ENCODE measurements around the gene JAZF1.

Gene JAZF1

DNA sequence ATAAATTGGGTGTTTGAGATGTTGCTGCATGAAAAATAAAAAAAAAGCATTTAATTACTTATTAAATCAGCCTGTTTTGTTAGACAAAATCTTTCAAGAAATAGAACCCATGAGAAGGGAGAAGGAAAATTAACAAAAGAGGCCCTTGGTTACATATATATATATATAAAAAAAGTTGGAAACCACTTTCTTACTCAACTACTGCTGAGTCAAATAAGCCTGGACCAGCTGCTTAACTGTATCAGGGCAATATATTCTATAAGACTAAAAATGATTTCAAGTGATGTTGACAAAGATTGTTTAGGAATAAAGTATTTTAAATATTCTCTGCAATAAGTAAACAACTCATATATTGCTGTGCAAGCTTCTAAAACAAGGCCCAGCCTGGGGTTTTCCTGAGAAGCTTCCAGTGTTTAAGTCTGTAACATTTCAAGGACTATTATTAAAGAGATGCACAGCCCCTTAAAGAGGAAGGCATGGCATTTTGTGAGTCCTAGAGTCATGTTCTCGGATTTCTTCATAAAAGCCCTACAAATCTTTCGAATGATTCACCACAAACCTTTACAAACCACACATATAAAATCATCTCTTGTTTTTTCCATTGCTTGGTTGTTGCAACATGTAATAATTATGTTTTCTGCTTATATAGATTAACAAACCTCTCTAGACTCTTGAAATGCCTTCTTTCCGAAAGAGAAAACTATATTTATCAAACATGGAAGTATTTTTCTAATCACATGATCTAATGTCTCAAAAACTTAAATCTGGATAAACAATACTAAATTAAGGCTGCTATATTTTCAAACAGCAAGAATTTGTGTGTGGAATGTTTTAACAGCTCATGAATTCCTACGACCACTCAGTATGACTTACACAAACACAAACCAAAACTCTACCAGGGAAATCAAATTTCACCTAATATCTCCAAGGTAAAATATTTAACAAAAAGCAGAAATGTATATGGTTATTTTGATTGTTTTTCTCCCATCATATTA lies 14.3 kb downstream of the JAZF1 start:
- peak; percentile 95 for DNase-seq (ENCODE audit: low read depth)

DNA sequence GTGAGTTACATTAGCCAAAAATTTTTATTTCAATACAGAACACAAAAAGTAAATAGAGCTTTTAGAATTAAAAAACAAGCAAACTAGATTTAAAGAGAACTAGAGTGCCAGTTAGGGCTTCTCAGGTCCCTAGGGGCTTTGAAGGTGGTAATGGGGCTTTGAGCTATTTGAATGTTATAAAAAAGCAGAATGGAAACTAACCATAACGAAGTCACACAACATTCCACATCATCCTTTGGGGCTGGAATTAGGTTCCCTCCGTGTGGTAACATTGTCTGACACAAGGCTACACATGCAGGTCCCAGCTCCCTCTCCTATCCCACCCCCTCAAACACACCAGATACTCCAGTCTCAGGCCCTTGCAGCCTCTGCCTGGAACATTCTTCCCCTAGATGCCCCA lies 15.3 kb downstream of the JAZF1 start:
- DNase-seq (ENCODE audit: low read depth) = no peak

DNA sequence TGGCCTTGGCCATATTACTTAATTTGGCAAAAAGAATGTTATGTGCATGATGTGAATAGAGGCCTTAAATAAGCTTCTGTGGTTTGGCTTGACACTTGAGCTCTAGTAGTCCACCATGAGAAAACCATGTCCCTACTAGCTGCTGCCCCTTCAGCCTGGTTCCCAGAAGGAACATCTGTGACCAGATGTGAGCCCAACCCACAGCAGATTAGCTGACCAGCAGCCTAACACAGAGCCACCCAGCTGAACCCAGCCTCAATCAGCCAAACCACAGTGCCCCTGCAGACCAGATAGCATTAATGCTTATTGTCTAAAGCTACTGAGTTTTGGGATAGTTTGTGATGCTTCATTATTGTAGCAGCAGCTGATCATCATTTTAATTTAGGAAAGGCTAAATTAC lies 16.6 kb downstream of the JAZF1 start:
- DNase-seq (ENCODE audit: low read depth) = peak; percentile 80

DNA sequence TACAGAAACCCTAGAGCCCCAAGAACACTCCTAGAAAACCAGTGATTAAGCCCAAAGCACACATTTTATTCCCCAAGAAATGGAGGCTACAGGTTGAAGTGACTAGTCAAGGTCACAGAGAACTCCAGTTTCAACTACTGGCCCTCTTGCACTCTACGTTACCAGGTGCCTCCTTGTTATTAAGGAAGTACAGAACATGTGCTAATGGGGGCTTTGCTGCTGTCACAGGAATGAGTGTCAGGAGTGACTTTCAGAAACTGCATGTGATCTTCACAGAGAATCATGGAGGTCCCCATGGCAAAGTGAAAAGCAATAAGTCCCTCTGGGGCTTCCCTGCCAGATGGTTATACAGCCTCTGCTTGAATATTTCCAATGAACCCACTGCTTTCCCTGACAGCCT lies 19.3 kb downstream of the JAZF1 start:
- no peak for DNase-seq (ENCODE audit: low read depth)

DNA sequence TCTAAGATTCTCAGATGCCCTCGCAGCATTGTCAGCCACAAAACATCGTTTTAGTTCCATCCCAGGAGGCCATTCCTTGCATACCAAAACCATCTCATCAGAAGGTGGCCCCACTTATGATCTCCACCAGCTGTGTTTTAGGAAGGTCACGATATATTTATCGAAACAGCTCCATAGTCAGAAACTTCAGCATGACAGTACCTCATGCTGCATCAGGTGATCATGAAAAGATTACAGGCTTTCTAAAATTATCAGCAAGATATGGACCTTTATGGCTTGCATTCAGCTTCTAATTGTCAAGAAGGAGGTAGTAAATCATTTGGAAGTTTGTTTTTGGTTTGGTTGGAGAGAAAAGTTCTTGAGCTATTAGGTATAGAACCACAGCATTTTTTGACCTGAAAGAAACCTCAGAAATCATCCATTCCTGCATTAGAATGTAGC lies 20.0 kb downstream of the JAZF1 start:
- DNase-seq (ENCODE audit: low read depth) = peak; percentile 62

DNA sequence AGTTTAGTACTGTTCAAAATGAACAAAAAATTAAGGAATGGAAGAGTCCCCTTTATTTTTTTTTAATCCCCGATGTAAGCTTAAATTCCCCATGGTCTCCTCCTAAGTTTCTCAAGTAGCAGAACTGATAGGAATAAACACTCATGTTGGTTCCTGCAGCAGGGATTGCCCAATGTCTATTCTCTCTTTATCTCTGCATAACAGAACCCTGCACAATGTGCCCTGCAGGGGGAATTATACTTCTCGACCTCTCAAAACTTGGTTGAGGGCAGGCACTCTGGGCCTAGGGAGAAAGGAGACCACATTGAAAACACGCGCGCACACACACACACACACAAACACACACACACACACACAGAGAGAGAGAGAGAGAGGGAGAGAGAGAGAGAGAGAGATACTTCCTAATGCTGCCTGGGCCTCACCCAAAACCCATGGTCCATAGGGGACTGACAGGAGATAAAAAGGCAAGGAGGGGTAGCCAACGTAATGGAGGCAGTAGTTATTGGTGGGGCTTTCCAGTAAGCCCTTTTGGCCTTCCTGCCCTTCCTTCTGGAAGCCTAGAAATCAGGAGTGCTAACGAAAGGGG lies 22.7 kb downstream of the JAZF1 start:
- DNase-seq (ENCODE audit: low read depth) = no peak

DNA sequence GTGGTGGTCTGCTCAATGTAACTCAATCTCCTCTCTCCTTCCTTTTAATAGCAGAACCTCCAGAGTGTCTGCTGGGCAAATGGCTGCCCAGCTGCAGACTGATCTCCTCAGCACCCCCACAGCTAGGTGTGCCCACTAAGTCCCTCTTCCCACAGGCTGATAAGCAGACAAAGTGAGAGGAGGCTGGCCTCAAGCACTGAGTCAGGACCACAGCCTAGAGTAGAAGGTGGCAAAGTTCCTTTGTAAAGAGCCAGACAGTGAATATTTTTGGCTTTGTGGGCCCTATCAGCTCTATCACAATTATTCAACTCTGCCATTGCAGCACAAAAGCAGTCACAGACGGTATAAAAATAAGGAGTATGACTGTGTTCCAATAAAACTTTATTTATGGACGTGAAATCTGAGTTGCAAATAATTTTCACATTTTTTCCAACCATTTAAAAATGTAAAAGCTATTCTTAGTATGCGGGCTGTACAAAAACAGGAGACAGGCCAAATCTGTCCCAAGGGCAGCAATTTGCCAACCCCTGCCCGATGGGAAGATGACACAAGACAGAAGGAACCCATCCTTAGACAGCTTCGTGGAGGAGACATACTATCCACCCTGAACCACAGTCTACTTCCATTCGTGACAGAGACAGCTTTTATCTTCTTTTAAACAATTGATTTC lies 23.4 kb downstream of the JAZF1 start:
- no peak for DNase-seq (ENCODE audit: low read depth)

DNA sequence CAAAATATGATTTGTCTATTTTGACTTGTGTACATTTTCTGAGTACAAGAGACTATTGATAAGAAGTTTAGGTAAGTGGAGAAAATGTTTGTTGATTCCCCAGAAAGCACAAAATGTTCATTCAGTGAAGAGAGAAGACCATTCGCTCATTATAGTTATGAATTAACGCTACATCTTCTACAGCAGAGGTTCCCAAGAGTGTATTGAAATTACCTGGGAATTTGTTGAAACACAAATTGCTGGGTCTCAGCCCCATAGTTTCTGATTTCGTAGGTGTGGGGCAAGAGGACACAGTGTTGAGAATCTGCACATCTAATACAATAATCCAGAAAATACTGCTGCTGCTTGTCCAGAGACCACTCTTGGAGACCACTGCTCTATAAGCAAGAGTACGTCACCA lies 24.2 kb downstream of the JAZF1 start:
- DNase-seq (ENCODE audit: low read depth) = no peak

DNA sequence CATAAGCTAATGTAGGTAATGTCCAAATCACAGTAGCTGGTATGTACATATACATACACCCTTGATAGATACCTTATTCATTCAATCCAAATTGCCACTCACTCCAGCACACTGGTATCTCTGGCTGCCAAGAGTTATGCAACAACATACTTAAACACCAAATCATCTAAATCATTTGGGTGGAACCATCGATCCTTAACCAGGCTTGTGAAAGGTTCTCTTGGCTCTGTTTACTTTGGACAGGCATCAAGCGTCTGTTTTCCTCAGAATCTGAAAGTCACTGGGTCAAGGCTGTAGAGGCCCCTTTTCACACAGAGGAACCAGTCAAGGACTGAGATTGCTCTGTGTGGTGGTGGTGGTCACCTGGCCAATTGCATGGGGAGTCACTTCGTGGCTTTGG lies 24.6 kb downstream of the JAZF1 start:
- DNase-seq (ENCODE audit: low read depth) = peak; percentile 82

DNA sequence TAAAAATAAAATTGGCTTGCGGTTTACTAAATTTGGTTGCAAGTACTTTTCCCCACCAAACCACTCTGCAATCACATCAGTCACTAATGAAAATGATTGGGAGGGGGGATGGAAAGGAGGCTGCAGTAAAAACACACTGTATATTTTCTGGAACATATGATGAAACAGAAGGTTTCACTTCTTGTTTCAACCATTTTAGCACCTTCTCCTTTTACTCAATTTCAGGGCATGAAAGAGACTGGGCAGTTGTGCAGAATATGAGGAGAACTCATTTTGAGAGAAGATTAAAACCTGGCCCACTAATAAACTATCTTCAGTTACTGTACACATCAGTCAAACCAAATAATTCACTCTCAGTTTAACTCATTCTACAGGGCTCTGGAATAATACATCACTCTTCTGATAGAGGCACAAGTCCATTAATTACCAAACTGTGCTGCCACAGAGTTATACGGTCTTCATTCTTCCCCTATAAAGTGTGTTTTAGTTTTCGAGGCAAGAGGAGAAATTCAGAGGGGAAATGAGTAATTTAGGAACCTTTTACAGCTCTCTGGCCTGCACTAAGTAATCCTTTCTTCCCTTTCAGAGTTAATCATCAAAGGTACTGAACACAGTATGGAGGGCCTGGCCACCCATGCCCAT lies 25.5 kb downstream of the JAZF1 start:
- DNase-seq (ENCODE audit: low read depth) = no peak

DNA sequence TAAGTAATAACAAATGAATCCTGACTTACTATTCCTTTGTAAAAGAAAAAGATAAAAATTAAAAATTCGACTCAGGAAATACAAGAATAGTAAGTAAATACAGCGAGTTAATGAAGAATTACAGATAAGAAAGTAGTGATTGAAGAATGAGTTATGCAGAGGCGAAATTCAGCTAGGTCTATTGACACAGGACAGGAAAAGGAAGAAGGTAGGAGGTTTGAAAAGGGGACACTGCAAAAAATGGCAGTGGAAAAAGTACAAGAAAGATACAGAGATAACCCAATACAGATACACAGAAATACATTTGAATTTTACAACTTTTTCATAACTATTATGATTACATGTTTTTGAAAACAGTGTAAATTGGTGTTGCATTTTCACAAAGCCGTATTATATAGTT lies 28.0 kb downstream of the JAZF1 start:
- DNase-seq (ENCODE audit: low read depth) = no peak

DNA sequence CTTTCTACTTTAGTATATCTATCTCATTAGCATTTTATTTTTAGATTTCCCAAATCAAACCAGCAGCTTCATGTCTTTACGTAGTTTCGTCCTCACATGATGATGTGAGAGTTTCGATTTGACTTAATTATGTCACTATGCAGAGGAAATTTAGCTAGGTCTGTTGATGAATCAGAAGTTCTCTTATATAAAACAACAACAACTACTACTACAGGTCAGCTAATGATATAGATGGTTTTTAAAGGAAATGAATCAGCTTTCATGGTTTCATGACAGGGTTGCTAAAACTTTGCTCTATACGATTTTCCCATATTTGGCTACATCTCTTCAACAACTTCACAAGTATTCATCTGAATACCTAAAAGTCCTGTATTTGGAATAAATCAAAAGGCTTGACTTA lies 28.6 kb downstream of the JAZF1 start:
- DNase-seq (ENCODE audit: low read depth) = peak; percentile 86

DNA sequence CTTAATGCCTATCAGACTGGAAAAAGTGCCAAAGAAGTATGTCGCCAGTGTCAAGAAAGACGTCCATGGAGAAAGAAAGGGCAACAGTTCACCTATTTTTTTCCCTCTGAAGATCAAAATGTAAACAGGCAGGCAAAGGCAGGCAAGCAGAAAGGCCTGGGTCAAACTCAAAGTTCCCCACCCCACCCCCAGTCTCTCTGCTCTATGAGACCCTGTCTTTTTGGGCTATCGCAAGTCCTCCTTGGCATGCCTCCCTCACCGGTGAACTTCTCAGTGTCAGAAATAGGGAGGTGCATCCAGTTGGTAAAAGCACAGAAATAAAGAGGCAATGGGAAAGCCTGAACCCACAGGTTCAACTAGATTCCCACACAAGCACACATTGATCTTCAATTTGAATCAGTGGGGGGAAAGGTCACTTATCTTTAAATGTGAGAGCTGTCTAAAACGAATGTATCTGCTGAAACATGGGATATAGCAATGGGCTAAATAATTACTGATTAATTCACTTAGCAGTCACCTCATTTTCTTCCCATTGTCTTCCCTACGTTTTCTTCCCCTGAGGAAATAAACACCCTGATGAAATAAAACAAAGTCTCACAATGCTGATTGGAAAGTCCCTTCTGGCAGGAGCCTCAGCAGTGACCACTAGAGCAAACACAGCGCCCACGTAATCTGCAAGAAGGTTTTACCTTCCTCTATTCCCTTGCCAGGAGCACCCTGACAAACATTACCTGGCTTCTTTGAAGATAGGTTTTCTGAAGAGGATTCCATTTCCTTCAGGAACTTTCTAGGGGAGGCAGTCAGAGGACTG lies 31.1 kb downstream of the JAZF1 start:
- DNase-seq (ENCODE audit: low read depth) = no peak

DNA sequence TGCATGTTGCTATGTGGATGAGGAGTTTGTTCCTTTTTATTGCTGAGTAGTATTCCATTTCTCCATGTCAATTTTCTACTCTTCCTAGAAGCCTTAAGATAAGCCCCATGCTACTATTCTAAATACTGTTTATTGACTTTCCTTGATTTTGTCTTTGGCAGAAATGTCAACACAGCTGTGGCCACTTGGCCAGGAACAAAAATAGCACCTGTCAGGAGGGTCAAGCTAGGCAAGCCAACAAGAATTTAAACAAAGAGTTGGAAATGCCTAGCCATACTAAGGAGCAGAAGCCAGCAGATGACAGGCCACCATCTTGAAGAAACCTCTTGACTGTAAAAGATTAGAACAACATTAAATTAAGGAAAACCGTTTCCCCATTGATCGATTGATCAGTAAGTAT lies 34.7 kb downstream of the JAZF1 start:
- no peak for DNase-seq (ENCODE audit: low read depth)

DNA sequence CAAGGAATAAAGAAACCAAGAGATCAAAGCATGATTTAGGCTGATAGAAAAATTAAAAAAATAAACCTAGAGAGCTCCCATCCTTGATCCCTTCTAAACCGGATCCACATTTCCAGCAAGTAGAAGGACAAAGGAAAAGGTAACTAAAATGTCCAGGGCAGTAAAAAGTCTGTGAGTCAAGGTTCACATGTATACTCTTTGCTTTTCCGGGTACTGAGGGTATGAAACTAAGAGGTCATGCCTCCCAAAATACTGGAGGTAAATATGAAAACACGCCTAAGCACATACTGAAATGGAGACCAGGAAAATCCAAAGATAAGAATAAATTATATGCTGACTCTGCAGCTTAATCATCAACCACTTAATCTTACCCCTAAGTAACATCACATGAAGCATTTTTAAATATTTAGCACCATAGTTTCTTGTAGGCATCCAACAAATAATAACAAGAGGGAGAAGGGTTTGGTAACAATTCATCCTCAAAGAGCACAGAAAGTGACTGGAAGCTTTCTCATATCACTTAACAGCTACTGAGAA lies 35.4 kb downstream of the JAZF1 start:
- no peak for DNase-seq (ENCODE audit: low read depth)

DNA sequence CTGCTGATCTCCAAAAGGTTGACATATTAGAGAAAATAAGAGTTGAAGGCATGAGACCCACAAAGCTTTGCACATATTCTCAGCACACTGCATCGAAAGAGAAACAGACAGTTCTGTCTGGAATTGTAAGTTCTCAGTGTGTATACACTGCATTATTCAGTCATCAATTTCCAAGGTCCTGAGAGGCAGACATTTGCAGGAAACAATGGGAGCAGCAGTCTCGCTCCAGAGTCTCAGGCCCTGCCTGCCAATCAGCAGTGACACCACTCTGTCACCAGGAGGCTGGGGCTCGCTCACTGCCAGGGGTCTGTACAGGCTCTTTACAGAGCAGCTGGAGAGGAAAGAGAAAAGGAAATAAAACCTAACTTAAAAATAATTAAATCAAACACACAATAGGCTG lies 36.3 kb downstream of the JAZF1 start:
- no peak for DNase-seq (ENCODE audit: low read depth)

DNA sequence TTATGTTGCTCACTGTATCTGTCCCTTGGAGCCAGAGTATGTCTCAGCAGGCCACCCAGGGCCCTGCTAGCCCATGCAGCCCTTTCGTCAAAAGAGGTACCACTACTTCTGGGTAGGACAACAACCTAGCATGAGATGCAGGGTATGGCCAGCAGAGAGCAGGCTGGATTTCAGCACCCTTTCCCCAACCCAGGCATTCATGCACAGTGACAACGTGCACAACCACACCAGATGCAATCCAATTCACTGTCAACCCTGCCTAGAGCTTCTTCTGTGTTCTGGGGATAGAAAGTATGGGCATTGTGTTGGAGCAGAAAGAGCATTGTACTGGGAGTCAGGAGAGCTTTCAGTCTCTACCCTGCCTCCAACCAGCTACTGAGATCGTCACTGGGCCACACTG lies 37.9 kb downstream of the JAZF1 start:
- DNase-seq (ENCODE audit: low read depth) = no peak

DNA sequence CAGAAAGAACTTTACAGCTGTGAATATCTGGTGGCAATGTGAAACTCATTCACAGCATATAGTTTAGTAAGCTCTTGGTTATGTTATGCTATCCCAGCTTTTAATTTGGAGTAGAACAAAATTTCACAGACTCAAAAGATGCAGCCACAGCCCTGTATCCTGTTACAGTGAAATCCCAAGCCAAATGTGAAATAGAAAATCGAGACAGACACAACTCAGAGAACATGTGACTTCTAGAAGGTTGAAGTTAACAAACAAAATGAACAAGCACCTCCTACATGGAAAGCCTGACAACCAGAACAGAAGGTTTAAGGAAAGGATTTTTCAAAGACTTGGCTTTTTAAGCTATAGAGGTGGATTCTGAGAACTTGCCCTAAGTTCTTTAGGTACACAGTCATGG lies 39.6 kb downstream of the JAZF1 start:
- DNase-seq (ENCODE audit: low read depth) = peak; percentile 38

DNA sequence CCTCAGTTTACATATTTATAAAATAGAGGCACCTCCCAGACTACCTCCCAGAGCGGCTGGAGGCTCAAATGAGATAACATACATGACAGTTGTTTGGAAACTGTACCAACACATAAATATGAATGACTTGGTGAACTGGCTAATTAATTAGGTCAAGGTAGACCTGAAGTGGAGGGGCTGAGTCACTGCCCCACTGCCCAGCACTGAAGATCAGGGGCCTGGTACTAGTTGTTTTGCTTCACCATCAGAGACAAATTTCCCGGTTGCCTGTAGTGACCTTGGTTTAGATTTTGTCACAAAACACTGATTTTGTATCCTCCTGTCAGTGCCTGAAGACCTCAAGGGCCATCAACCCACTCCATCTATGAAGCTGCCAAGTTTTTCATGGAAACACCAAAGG lies 41.8 kb downstream of the JAZF1 start:
- DNase-seq (ENCODE audit: low read depth) = no peak

DNA sequence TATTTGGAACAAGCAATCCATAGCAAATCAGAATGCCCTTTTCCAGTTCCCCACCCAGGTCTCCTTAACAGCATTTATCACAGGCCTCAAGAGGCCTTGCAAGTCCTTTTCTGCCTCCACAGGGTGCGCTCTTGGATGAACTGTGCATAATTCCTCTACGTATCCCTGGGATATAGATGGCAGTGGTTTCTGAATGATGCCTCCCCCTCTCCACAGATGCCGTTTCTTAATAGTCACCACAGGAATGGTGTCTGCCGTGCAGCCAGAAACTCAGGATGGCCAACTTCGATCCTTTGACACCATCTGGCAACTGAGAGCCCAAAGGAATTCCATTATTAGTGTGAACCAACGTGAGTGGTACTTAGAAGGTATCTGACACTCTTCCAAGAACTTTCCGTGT lies 43.1 kb downstream of the JAZF1 start:
- DNase-seq (ENCODE audit: low read depth) = no peak

DNA sequence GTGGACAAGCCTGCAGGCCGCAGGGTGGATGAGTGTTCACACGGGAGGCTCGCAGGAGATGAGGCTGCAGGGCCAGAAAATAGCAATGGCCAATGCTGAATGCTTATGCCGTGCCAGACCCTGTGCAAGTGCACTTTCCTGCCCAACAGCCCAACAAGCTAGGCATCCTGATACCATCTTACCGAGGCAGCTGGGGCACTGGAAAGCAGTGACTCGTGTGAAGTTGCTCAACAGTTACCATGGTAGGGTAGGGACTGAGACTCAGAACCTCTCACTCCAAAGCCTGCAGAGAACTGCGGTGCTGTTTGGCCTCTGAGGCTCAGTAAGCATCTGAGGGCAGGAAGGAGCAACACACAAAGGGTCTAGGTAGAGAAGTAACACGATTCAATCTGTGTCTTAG lies 43.7 kb downstream of the JAZF1 start:
- no peak for DNase-seq (ENCODE audit: low read depth)
